ENCODE results near the gene SESN2. TPM values are rescaled to one million over a fixed set of nuclear protein-coding genes. Genes with fewer than 3 reads are reported as not detected.

Gene SESN2
- total RNA-seq, 2 experiments from 2014 or later = 8.8 to 9.6 TPM

DNA sequence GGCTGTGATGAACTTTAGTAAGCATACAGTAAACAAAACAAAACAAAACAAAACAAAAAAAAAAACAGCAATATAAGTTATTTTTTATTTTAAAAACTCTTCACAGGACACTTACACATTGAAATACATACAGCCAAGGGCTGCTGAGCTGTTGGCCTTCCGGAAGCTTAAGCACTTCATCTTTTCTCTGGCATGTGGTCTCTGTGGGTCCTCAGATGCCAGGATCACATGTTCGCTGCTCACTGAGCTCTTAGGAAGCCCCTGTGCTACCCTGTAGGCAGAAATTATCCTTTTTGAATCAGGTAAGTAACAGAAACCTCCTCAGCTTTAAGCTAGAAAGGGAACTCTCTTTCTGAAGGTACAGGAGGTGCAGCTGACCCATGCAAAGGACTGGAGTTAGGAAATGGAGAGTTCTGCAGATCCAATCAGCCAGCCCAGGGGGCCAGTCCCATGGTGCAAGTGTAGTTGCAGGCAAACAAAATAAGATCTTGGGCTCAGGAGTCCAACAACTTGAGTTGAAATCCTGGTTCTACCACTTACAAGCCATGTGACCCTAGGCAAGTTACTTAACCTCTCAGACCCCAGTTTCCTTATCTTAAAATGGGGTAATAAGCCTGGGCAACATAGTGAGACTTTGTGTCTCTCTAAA, 47.1 kb downstream of the SESN2 start:
- CTCF ChIA-PET = no interaction called here
- no peaks in the 10 kb centered on the region for H3K27me3 Mint-ChIP-seq

DNA sequence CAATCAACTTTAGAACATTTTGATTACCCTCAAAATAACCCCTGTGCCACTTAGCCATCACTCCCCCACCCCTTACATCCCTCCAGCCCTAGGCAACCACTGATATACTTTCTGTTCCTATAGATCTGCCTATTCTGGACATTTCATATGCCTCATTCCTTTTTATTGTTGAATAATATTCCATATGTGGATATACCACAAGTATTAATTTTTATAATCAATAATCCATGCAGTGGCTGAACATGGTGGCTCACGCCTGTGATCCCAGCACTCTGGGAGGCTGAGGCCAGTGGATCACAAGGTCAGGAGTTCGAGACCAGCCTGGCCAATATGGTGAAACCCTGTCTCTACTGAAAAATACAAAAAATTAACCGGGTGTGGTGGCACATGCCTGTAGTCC, 49.4 kb downstream of the SESN2 start:
- Mint-ChIP-seq H3K27me3 (no peaks in the 10 kb centered on the region), H3K4me3 (no peak overlapping the region), H3K9me3 (no peaks in the 10 kb centered on the region), H3K4me1 (ENCODE audit: low read depth) (no peaks in the 10 kb centered on the region), H3K36me3 (ENCODE audit: low read depth) (no peaks in the 10 kb centered on the region), H3K27ac (no peak overlapping the region)
- CTCF ChIA-PET = no interaction called here
- Histone ChIP-seq H3K4me3 (ENCODE audit: low read length) (no peak overlapping the region), H3K4me1 (ENCODE audit: insufficient read depth, low read length) (no peaks in the 10 kb centered on the region), H3K27ac (ENCODE audit: low read depth in 1 of 2, low read length in 2 of 2) (no peak overlapping the region), H3K36me3 (ENCODE audit: insufficient read depth, low read length) (no peaks in the 10 kb centered on the region), H3K27me3 (ENCODE audit: control insufficient read depth in 1 of 2, insufficient read depth in 2 of 2, low read length in 2 of 2) (peaks cover 0 to 2% of the 10 kb centered on the region in 2 experiments), H3K9me3 (ENCODE audit: control insufficient read depth in 1 of 2, insufficient read depth in 1 of 2, low read length in 2 of 2) (no peaks in the 10 kb centered on the region)
- intact Hi-C loops (cut with DNase I, micrococcal nuclease) = no loop called here
- TF ChIP-seq, protein P1, sequence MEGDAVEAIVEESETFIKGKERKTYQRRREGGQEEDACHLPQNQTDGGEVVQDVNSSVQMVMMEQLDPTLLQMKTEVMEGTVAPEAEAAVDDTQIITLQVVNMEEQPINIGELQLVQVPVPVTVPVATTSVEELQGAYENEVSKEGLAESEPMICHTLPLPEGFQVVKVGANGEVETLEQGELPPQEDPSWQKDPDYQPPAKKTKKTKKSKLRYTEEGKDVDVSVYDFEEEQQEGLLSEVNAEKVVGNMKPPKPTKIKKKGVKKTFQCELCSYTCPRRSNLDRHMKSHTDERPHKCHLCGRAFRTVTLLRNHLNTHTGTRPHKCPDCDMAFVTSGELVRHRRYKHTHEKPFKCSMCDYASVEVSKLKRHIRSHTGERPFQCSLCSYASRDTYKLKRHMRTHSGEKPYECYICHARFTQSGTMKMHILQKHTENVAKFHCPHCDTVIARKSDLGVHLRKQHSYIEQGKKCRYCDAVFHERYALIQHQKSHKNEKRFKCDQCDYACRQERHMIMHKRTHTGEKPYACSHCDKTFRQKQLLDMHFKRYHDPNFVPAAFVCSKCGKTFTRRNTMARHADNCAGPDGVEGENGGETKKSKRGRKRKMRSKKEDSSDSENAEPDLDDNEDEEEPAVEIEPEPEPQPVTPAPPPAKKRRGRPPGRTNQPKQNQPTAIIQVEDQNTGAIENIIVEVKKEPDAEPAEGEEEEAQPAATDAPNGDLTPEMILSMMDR (IDR thresholded peaks at IDR 0.05) = no peak
- POLR2A ChIA-PET = no interaction called here
- DNase-seq (no peak), ATAC-seq (ENCODE audit: poor library complexity) (no peak)

More for the DNA sequence above, 47.1 kb downstream of the SESN2 start:
- Mint-ChIP-seq H3K9me3 (no peaks in the 10 kb centered on the region), H3K36me3 (ENCODE audit: low read depth) (no peaks in the 10 kb centered on the region), H3K4me3 (no peak overlapping the region), H3K4me1 (ENCODE audit: low read depth) (no peaks in the 10 kb centered on the region), H3K27ac (no peak overlapping the region)
- Histone ChIP-seq H3K4me3 (ENCODE audit: low read length) (no peak overlapping the region), H3K9me3 (ENCODE audit: control insufficient read depth in 1 of 2, insufficient read depth in 1 of 2, low read length in 2 of 2) (no peaks in the 10 kb centered on the region), H3K27me3 (ENCODE audit: control insufficient read depth in 1 of 2, insufficient read depth in 2 of 2, low read length in 2 of 2) (peaks cover 0 to 2% of the 10 kb centered on the region in 2 experiments), H3K27ac (ENCODE audit: low read depth in 1 of 2, low read length in 2 of 2) (no peak overlapping the region), H3K4me1 (ENCODE audit: insufficient read depth, low read length) (no peaks in the 10 kb centered on the region), H3K36me3 (ENCODE audit: insufficient read depth, low read length) (no peaks in the 10 kb centered on the region)
- intact Hi-C loops (cut with DNase I, micrococcal nuclease) = no loop called here
- TF ChIP-seq, protein P1 (IDR thresholded peaks at IDR 0.05) = no peak
- DNase-seq (no peak), ATAC-seq (ENCODE audit: poor library complexity) (no peak)
- POLR2A ChIA-PET = interaction anchor here (0.6 kb wide), 1 partner anchor 40 kb away, joined by 3 read pairs; no protein-coding TSS in a partner anchor

DNA sequence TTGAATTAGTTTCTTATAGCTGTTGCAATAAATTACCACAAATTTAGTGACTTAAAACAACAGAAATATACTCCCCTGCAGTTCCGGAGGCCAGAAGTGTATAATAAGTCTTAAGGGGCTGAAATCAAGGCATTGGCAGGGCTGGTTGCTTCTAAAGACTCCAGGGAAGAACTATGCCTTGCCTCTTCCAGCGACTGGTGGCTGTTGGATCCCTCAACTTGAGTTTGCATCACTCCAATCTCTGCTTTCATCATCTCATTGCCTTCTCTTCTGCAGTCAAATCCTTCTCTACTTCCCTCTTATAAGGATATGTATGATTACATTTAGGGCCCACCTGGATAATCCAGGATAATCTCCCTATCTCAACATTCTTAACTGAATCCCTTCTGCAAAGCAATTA, 50.4 kb downstream of the SESN2 start:
- no peak for ATAC-seq (ENCODE audit: poor library complexity)
- Histone ChIP-seq H3K4me1 (ENCODE audit: insufficient read depth, low read length) (no peaks in the 10 kb centered on the region), H3K9me3 (ENCODE audit: control insufficient read depth in 1 of 2, insufficient read depth in 1 of 2, low read length in 2 of 2) (no peaks in the 10 kb centered on the region), H3K4me3 (ENCODE audit: low read length) (no peak overlapping the region), H3K36me3 (ENCODE audit: insufficient read depth, low read length) (no peaks in the 10 kb centered on the region), H3K27me3 (ENCODE audit: control insufficient read depth in 1 of 2, insufficient read depth in 2 of 2, low read length in 2 of 2) (peaks cover 0 to 2% of the 10 kb centered on the region in 2 experiments), H3K27ac (ENCODE audit: low read depth in 1 of 2, low read length in 2 of 2) (no peak overlapping the region)
- TF ChIP-seq, protein P1 (IDR thresholded peaks at IDR 0.05) = no peak
- Mint-ChIP-seq H3K4me1 (ENCODE audit: low read depth) (no peaks in the 10 kb centered on the region), H3K4me3 (no peak overlapping the region), H3K27me3 (no peaks in the 10 kb centered on the region), H3K27ac (no peak overlapping the region), H3K9me3 (no peaks in the 10 kb centered on the region), H3K36me3 (ENCODE audit: low read depth) (no peaks in the 10 kb centered on the region)
- POLR2A ChIA-PET = no interaction called here
- no peak for DNase-seq
- intact Hi-C loops (cut with DNase I, micrococcal nuclease) = no loop called here
- CTCF ChIA-PET = no interaction called here

All from CD4-positive, alpha-beta T cell (primary cell).